AG04449 (cell line): ENCODE measurements around the gene NDUFS3.

Source experiments
- CTCF ChIA-PET: fragments of 350-600 bp; formaldehyde crosslinking; extraction: SDS; loops from one replicate; lab custom pipeline; 2021; ENCODE audit warnings: antibody characterized with exemption; lab: Yijun Ruan, JAX
- POLR2A ChIA-PET: fragments of 400-600, 350-600 bp; formaldehyde crosslinking; extraction: SDS; loops from one replicate; lab custom pipeline; 2020; ENCODE audit warnings: antibody characterized with exemption, inconsistent platforms; lab: Yijun Ruan, JAX
- DNase-seq: peaks from one replicate; pipeline ENCODE4 v3.0.0-alpha.2; 2010; ENCODE audit warnings: low read depth, low spot score
- H3K4me3 ChIP-seq: 2 replicates; pipeline ENCODE4 v1.5.1; 2011; ENCODE audit warnings: low read depth, mild to moderate bottlenecking, control low read depth, low read length
- TF ChIP-seq, protein P1 (sequence below): IDR thresholded peaks from one replicate; pipeline ENCODE4 v1.5.1; 2011; ENCODE audit warnings: mild to moderate bottlenecking, moderate library complexity, low read length, control low read depth, inconsistent platforms; ENCODE audit not compliant: insufficient read depth; ENCODE audit errors: missing control alignments

NDUFS3 gene

DNA sequence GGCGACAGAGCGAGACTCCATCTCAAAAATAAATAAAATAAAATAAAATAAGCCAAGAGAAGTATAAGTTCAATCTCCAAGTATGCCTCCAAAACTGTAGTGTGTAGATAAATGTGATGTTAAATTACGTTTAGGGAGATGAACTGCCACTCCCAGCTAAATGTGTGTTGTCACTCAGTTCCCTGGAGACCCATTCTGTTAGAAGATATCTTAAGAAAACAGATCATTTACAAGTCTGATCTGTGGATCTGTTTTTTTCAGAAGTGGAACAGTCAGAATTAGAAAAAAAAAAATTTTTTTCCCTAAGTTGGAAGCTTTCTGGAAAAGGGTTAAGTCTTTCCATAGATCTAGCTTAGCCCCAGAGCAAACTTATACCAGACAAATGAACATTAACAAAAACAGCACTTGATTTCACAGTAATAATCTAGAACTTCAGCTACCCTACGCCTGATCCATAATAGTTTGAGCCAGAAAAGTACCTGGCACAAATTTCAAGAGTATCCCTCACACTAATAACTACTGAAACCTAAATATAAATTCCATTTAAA lies 44.1 kb upstream of the NDUFS3 start:
- H3K4me3 ChIP-seq, result no peak overlapping the region
- DNase-seq, result no peak
- POLR2A ChIA-PET, result no interaction called here
- TF ChIP-seq, protein P1, sequence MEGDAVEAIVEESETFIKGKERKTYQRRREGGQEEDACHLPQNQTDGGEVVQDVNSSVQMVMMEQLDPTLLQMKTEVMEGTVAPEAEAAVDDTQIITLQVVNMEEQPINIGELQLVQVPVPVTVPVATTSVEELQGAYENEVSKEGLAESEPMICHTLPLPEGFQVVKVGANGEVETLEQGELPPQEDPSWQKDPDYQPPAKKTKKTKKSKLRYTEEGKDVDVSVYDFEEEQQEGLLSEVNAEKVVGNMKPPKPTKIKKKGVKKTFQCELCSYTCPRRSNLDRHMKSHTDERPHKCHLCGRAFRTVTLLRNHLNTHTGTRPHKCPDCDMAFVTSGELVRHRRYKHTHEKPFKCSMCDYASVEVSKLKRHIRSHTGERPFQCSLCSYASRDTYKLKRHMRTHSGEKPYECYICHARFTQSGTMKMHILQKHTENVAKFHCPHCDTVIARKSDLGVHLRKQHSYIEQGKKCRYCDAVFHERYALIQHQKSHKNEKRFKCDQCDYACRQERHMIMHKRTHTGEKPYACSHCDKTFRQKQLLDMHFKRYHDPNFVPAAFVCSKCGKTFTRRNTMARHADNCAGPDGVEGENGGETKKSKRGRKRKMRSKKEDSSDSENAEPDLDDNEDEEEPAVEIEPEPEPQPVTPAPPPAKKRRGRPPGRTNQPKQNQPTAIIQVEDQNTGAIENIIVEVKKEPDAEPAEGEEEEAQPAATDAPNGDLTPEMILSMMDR, result no peak
- CTCF ChIA-PET, result interaction anchor here (1.2 to 1.9 kb wide), 2 partner anchors 18 to 80 kb away, joined by 3 to 10 read pairs; partner anchors contain the start of gene CELF1

DNA sequence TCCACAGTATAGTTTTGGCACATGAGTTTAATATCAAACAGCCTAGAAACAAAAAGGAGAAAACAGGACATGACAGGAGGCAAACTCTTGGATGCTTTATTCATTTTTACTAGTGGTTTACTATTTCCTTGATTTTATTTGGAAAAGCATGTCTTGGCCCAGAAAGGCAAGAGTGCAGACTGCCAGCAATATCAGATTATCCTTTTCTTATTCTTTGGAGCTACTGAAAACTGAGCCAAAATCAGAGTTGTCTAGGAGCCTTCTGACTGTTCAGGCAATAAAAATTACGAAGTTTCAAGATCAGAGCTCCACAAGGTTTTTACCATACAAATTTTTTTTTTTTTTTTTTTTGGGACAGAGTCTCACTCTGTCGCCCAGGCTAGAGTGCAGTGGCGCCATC lies 42.0 kb upstream of the NDUFS3 start:
- ChIA-PET CTCF (interaction anchor here (5.5 kb wide), 1 partner anchor 16 kb away, joined by 49 read pairs; the partner anchor contains the start of gene CELF1), POLR2A (interaction anchor here (0.9 to 1.2 kb wide), 2 partner anchors 15 to 28 kb away, joined by 3 to 4 read pairs; no protein-coding TSS in a partner anchor)
- DNase-seq, result no peak
- no peak overlapping the region for H3K4me3 ChIP-seq
- TF ChIP-seq, protein P1, result no peak

DNA sequence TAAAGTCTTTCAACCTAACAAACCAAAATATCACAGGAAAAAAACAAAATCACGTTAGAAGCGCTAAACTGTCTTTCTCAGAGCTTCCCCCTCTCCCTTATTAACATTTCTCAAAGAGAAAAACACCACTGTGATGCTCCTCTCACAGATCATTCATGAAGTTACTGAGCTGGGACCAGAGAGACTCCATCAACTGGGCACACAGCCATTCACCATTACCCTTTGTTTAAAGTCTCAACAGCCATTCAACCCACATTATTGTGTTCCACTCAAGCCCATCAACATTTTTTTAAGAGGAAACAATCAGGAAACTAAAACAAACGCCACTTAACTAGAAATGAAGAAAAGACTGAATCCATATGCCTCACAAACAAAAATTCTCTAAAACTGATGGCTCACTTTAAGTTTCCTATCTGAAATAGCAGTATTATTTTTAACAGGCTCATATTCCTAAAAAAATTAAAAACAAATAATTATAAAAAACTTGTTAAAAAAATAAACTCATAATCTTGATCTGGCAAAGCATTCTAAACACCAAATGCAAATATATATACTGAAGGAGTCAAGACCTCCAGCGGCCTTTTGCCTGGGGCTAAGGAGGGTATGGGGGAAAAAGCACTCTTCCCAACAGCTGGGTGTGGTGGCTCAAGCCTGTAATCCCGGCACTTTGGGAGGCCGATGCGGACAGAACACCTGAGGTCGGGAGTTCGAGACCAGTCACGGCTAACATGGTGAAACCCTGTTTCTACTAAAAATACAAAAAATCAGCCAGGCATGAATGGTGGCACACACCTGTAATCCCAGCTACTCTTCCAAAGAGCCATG lies 39.9 kb upstream of the NDUFS3 start:
- ChIA-PET CTCF (interaction anchor here (0.6 to 5.5 kb wide), 5 partner anchors 12 to 165 kb away, joined by 3 to 49 read pairs (median 4); partner anchors contain the start of gene CELF1), POLR2A (interaction anchor here (0.8 to 1.2 kb wide), 2 partner anchors 13 to 26 kb away, joined by 3 to 5 read pairs; partner anchors contain the start of gene PTPMT1)
- DNase-seq, result no peak
- H3K4me3 ChIP-seq, result no peak overlapping the region
- TF ChIP-seq, protein P1, result no peak

DNA sequence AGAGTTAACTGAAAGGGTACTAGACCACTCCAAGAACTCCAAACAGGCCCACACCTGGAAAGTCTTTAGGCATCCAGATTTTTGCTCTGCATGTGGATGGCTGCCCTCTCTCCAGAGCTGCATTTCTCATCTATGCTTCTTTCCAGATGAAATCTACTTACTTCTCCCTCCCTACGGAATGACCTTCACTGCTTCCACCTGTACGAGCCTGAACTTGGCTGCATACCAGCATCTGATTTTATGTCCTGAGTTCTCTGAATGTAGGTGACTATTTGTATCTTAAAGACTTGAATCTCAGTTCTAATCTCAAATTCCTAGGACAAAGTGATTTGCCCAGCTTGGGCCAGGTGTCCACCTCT lies 39.2 kb upstream of the NDUFS3 start:
- DNase-seq, result no peak
- CTCF ChIA-PET, result interaction anchor here (0.6 to 5.5 kb wide), 5 partner anchors 13 to 166 kb away, joined by 3 to 49 read pairs (median 4); partner anchors contain the start of gene CELF1
- POLR2A ChIA-PET, result interaction anchor here (0.6 to 1.6 kb wide), 5 partner anchors 9 to 135 kb away, joined by 3 to 5 read pairs (median 3); partner anchors contain the start of gene PTPMT1
- H3K4me3 ChIP-seq, result no peak overlapping the region
- TF ChIP-seq, protein P1, result no peak

DNA sequence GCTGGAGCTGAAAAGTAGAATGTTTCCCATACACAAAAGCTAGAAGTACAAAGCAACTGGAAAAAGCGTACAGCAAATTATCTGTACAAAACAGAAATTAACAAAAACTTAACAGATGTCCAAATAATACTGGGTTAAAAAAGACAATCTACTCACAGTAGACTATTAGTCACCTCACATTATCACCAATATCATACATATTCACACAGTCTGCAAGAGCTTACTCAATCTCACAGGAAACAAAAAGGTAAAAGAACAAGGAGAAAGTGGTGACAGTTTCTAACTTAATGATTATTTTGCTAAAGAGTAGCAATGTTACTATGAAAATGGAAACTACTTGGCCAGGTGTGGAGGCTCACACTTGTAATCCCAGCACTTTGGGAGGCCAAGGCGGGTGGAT lies 37.8 kb upstream of the NDUFS3 start:
- TF ChIP-seq, protein P1, result no peak
- no peak overlapping the region for H3K4me3 ChIP-seq
- DNase-seq, result no peak
- POLR2A ChIA-PET, result interaction anchor here (0.8 to 1.6 kb wide), 2 partner anchors 10 to 11 kb away, joined by 3 to 5 read pairs; no protein-coding TSS in a partner anchor
- CTCF ChIA-PET, result interaction anchor here (1.1 to 5.5 kb wide), 3 partner anchors 9 to 38 kb away, joined by 3 to 49 read pairs (median 4); partner anchors contain the start of gene CELF1
